Panc1 (cell line): ENCODE measurements around the gene RNF214. TPM values are rescaled to one million over a fixed set of nuclear protein-coding genes. Genes with fewer than 3 reads are reported as not detected.
A peak's percentile ranks its signal among the peaks of the same experiment; 100 is the strongest.

Source experiments
- ATAC-seq: fragments of 200-7000 bp; cut with Tn5 transposase; 2 replicates; pipeline ENCODE4 v1.9.1; 2020; ENCODE audit warnings: mild to moderate bottlenecking, moderate library complexity
- BruUV-seq: library from RNA; stranded (reverse); fragments of 400-500 nt; replicated peaks from 2 replicates; lab custom pipeline; 2021; lab: Mats Ljungman, UMichigan
- CTCF ChIA-PET: fragments of 300-600 bp; sonication (Branson Sonifier 250); formaldehyde crosslinking; loops from one replicate; lab custom pipeline; 2022; ENCODE audit warnings: antibody characterized with exemption; lab: Charles Lee
- POLR2A ChIA-PET: fragments of 300-600 bp; sonication (Branson Sonifier 250); formaldehyde crosslinking; loops from one replicate; lab custom pipeline; 2022; ENCODE audit warnings: antibody characterized with exemption; lab: Charles Lee
- DNase-seq: peaks from one replicate; pipeline ENCODE4 v3.0.0-alpha.2; 2010; ENCODE audit warnings: low read depth, low spot score
- H3K27ac ChIP-seq: 2 replicates; pipeline ENCODE4 v1.5.1; 2011; ENCODE audit warnings: mild to moderate bottlenecking, low read length, inconsistent platforms
- H3K27me3 ChIP-seq: fragments of 200-500 bp; sonication (Bioruptor generic); 2 replicates; pipeline ENCODE4 v1.6.0; 2014; ENCODE audit warnings: low read length, inconsistent platforms; ENCODE audit not compliant: control insufficient read depth, insufficient read depth
- H3K36me3 ChIP-seq: fragments of 200-500 bp; sonication (Bioruptor generic); 2 replicates; pipeline ENCODE4 v1.5.1; 2014; ENCODE audit warnings: inconsistent platforms, mild to moderate bottlenecking, low read length, moderate library complexity; ENCODE audit not compliant: control insufficient read depth, insufficient read depth
- H3K4me1 ChIP-seq: 2 replicates; pipeline ENCODE4 v1.5.1; 2011; ENCODE audit warnings: inconsistent platforms, mild to moderate bottlenecking, low read length, moderate library complexity; ENCODE audit not compliant: control insufficient read depth, insufficient read depth
- H3K4me3 ChIP-seq, 2 experiments: 2 replicates each; pipeline ENCODE4 v1.5.1; 2011 to 2012; ENCODE audit warnings: low read depth in 2 of 2, low read length in 2 of 2, mild to moderate bottlenecking in 2 of 2, inconsistent platforms in 1 of 2, moderate library complexity in 1 of 2
- H3K9me3 ChIP-seq: fragments of 200-500 bp; sonication (Bioruptor generic); 2 replicates; pipeline ENCODE4 v1.5.1; 2014; ENCODE audit warnings: low read depth, mild to moderate bottlenecking, inconsistent platforms, low read length, moderate library complexity; ENCODE audit not compliant: control insufficient read depth, insufficient read depth
- POLR2AphosphoS5 ChIP-seq: IDR thresholded peaks from 2 replicates; pipeline ENCODE4 v1.6.1; 2012; ENCODE audit warnings: mild to moderate bottlenecking, low read depth, low read length, moderate library complexity
- SIN3A ChIP-seq: IDR thresholded peaks from 2 replicates; pipeline ENCODE4 v1.6.1; 2012; ENCODE audit warnings: low read depth, mild to moderate bottlenecking, low read length, moderate library complexity, borderline replicate concordance; ENCODE audit not compliant: insufficient read depth
- TCF7L2 ChIP-seq: IDR thresholded peaks from 2 replicates; pipeline ENCODE4 v1.6.1; 2011; ENCODE audit warnings: mild to moderate bottlenecking, low read depth, low read length, inconsistent platforms
- in situ Hi-C: cut with HindIII; loops from 2 replicates; pipeline ENCODE4 v1.10.0; 2016; ENCODE audit warnings: low sequenced_read_pairs, low pct_unique_long_range_greater_than_20kb
- intact Hi-C: fragments of 100-400 bp; cut with micrococcal nuclease; formaldehyde crosslinking; loops from one replicate; pipeline ENCODE4 v1.10.0; 2022; ENCODE audit not compliant: unreplicated experiment
- total RNA-seq: library from RNA; stranded (reverse); gene quantifications from one replicate; pipeline ENCODE4 v1.2.1, GENCODE V29; 2021; ENCODE audit not compliant: unreplicated experiment
- TF ChIP-seq, protein P1 (sequence below): fragments of 450-650 bp; IDR thresholded peaks from 2 replicates; pipeline ENCODE4 v1.5.1; 2017; ENCODE audit warnings: mild to moderate bottlenecking
- TF ChIP-seq, protein P2 (sequence below), 2 experiments: IDR thresholded peaks; 2 replicates each; pipeline ENCODE4 v1.6.1; 2011 to 2012; ENCODE audit warnings: low read depth in 2 of 2, control low read depth in 1 of 2, low read length in 1 of 2, mild to moderate bottlenecking in 1 of 2, moderate library complexity in 1 of 2; ENCODE audit not compliant: insufficient read depth in 1 of 2

Gene RNF214
- total RNA-seq, 1 experiment from 2014 or later = 39.7 TPM

DNA sequence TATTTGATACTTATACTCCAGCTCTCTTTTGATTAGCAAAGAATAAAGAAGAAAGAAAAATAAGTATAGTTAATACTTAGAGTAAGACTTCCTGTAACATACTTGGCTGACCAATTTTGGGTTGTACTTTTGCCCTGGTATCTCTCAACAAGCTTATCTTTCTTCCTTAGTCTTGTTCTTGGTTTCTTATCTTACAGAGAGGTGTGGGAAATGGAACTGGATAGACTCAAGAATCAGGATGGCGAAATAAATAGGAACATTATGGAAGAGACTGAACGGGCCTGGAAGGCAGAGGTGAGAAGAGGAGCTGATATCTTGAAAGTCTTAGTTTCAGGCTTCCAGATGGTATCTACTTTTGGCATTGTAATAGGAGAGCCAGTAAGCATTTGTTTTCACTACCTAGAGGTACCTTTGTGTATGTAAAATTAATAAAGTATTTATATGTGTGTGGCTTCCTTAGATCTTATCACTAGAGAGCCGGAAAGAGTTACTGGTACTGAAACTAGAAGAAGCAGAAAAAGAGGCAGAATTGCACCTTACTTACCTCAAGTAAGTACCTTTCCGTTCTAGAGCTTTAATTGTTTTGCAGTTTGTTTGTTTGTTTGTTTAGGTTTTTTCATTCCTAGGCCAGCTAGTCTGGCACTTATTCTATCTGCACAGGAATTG, 47.4 kb downstream of the RNF214 start:
- H3K36me3 ChIP-seq = no peaks in the 10 kb centered on the region; the same call in 1 of the 2 replicates
- intact Hi-C loops = no loop called here
- no peak overlapping the region for H3K4me3 ChIP-seq
- no peak for ATAC-seq
- H3K27ac ChIP-seq = no peak overlapping the region
- H3K9me3 ChIP-seq = no peaks in the 10 kb centered on the region
- ChIA-PET CTCF (no interaction called here), POLR2A (interaction anchor here (0.6 kb wide), 1 partner anchor 38 kb away, joined by 3 read pairs; no protein-coding TSS in a partner anchor)
- in situ Hi-C loops = no loop called here
- TF ChIP-seq SIN3A (no peak), TCF7L2 (no peak), POLR2AphosphoS5 (no peak)
- TF ChIP-seq, protein P1, sequence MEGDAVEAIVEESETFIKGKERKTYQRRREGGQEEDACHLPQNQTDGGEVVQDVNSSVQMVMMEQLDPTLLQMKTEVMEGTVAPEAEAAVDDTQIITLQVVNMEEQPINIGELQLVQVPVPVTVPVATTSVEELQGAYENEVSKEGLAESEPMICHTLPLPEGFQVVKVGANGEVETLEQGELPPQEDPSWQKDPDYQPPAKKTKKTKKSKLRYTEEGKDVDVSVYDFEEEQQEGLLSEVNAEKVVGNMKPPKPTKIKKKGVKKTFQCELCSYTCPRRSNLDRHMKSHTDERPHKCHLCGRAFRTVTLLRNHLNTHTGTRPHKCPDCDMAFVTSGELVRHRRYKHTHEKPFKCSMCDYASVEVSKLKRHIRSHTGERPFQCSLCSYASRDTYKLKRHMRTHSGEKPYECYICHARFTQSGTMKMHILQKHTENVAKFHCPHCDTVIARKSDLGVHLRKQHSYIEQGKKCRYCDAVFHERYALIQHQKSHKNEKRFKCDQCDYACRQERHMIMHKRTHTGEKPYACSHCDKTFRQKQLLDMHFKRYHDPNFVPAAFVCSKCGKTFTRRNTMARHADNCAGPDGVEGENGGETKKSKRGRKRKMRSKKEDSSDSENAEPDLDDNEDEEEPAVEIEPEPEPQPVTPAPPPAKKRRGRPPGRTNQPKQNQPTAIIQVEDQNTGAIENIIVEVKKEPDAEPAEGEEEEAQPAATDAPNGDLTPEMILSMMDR = no peak
- TF ChIP-seq, protein P2, sequence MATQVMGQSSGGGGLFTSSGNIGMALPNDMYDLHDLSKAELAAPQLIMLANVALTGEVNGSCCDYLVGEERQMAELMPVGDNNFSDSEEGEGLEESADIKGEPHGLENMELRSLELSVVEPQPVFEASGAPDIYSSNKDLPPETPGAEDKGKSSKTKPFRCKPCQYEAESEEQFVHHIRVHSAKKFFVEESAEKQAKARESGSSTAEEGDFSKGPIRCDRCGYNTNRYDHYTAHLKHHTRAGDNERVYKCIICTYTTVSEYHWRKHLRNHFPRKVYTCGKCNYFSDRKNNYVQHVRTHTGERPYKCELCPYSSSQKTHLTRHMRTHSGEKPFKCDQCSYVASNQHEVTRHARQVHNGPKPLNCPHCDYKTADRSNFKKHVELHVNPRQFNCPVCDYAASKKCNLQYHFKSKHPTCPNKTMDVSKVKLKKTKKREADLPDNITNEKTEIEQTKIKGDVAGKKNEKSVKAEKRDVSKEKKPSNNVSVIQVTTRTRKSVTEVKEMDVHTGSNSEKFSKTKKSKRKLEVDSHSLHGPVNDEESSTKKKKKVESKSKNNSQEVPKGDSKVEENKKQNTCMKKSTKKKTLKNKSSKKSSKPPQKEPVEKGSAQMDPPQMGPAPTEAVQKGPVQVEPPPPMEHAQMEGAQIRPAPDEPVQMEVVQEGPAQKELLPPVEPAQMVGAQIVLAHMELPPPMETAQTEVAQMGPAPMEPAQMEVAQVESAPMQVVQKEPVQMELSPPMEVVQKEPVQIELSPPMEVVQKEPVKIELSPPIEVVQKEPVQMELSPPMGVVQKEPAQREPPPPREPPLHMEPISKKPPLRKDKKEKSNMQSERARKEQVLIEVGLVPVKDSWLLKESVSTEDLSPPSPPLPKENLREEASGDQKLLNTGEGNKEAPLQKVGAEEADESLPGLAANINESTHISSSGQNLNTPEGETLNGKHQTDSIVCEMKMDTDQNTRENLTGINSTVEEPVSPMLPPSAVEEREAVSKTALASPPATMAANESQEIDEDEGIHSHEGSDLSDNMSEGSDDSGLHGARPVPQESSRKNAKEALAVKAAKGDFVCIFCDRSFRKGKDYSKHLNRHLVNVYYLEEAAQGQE (IDR thresholded peaks at IDR 0.05; ENCODE audit: insufficient read depth in 1 of 2, low read depth in 2 of 2, low read length in 1 of 2) = no peak
- no peak for DNase-seq
- no peaks in the 10 kb centered on the region for H3K27me3 ChIP-seq
- no peaks in the 10 kb centered on the region for H3K4me1 ChIP-seq
- no TSS peak for BruUV-seq

DNA sequence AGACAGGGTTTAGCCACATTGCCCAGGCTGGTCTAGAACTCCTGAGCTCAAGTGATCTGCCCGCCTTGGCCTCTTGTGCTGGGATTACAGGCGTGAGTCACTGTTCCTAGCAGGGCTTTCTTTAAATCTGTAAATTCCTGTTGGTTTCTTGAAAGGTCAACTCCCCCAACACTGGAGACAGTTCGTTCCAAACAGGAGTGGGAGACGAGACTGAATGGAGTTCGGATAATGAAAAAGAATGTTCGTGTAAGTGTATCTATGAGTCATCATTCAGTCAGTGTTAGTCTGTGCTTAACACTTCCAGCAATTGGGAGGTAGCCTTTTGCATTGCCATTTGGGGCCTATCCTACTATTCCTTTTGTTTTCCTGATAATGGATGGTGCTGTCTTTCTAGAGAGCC, 48.7 kb downstream of the RNF214 start:
- H3K36me3 ChIP-seq = peaks cover 3% of the 10 kb centered on the region; the same call in 1 of the 2 replicates
- ChIA-PET POLR2A (no interaction called here), CTCF (no interaction called here)
- H3K27me3 ChIP-seq = no peaks in the 10 kb centered on the region
- H3K27ac ChIP-seq = no peak overlapping the region
- DNase-seq (no peak), ATAC-seq (peak; percentile 79)
- H3K9me3 ChIP-seq = no peaks in the 10 kb centered on the region
- TF ChIP-seq SIN3A (no peak), POLR2AphosphoS5 (no peak), TCF7L2 (no peak)
- TF ChIP-seq, protein P2 (IDR thresholded peaks at IDR 0.05; ENCODE audit: insufficient read depth in 1 of 2, low read depth in 2 of 2, low read length in 1 of 2) = no peak
- TF ChIP-seq, protein P1 = no peak
- intact Hi-C loops (no loop called here), in situ Hi-C loops (no loop called here)
- no peak overlapping the region for H3K4me3 ChIP-seq
- no peaks in the 10 kb centered on the region for H3K4me1 ChIP-seq
- BruUV-seq = no TSS peak
